ENCODE measurements around the gene PLCH2. TPM values are rescaled to one million over a fixed set of nuclear protein-coding genes. Genes with fewer than 3 reads are reported as not detected.

The PLCH2 gene
- total and polyA plus RNA-seq, 11 donors: 0.04 to 1.0 (median 0.35) TPM; not detected in 4

DNA sequence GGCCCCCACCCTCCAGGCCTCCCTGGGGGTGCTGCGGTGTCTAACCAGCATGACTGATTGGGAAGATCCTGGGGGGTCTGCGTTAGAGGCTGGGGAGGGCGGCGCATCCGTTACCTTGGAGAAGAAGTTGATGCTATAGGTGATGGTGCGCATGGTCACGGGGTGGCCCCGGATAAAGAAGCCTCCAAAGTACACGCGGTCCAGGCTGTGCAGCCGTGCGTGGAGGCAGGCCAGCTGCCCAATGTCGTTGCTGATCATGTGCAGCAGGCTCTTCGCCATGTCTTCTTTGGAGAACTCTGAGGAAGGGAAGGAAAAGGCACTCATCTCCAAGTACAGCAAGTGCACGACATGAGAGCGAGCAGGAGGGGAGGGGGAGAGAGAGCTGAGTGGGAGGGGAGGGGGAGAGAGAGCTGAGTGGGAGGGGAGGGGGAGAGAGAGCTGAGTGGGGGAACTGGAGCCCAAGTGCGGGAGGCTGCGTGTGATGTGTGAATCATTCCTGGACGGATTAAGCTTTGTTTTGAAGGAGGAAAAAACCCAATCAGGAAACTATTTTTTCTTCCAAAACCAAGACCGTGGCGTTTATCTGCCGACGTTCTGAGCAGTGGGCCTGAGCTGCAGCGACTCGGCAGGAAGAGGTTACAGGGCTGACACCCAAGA, 43.1 kb downstream of the PLCH2 start:
- no peak for TF ChIP-seq POLR2A (IDR thresholded peaks at IDR 0.05)
- TF ChIP-seq, protein P1, sequence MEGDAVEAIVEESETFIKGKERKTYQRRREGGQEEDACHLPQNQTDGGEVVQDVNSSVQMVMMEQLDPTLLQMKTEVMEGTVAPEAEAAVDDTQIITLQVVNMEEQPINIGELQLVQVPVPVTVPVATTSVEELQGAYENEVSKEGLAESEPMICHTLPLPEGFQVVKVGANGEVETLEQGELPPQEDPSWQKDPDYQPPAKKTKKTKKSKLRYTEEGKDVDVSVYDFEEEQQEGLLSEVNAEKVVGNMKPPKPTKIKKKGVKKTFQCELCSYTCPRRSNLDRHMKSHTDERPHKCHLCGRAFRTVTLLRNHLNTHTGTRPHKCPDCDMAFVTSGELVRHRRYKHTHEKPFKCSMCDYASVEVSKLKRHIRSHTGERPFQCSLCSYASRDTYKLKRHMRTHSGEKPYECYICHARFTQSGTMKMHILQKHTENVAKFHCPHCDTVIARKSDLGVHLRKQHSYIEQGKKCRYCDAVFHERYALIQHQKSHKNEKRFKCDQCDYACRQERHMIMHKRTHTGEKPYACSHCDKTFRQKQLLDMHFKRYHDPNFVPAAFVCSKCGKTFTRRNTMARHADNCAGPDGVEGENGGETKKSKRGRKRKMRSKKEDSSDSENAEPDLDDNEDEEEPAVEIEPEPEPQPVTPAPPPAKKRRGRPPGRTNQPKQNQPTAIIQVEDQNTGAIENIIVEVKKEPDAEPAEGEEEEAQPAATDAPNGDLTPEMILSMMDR (IDR thresholded peaks at IDR 0.05): no peak
- Histone ChIP-seq H3K27me3 (no peaks in the 10 kb centered on the region), H3K4me1 (peaks cover 2 to 19% (median 12%) of the 10 kb centered on the region in 12 donors), H3K36me3 (peaks cover 2 to 81% (median 70%) of the 10 kb centered on the region in 9 donors), H3K4me3 (no peak overlapping the region), H3K27ac (no peak overlapping the region), H3K9me3 (no peaks in the 10 kb centered on the region)
- no peak for ATAC-seq
- no peak for DNase-seq
- intact Hi-C loops (cut with DNase I): no loop called here
- 89% methylated on average over 25 of the region's 25 CpGs for WGBS, 4 donors

DNA sequence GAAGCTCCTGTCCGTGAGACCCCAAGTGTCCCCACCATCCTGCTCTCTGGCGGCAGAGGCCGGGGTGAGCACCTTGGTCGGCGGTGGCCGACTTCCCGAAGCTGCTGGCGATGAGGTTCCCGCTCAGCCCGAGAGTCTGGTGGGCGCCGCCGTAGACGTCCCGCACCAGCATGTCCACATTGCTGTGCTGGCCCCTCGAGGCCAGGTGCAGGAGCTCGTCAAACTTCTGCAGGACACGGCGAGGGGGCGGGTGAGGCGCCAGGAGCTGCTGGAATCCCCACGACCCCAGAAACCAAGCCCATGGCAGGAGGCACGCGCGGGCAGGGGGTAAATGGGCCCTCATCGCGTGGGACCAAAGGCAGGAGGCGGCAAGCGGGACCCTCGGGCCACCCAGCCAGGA, 43.6 kb downstream of the PLCH2 start:
- WGBS, 4 donors: 92 to 95% (median 94%) methylated on average over 23 to 30 of the region's 30 CpGs
- TF ChIP-seq POLR2A (IDR thresholded peaks at IDR 0.05): no peak
- TF ChIP-seq, protein P1 (IDR thresholded peaks at IDR 0.05): no peak
- peaks cover 2 to 78% (median 68%) of the 10 kb centered on the region in 9 donors for H3K36me3 ChIP-seq
- no peaks in the 10 kb centered on the region for H3K27me3 ChIP-seq
- peaks cover 8 to 25% (median 18%) of the 10 kb centered on the region in 12 donors for H3K4me1 ChIP-seq
- intact Hi-C loops (cut with DNase I): loop anchor here in 2 of 10 donors (10.0 kb wide), 1 partner anchor 325 kb away; the partner anchor contains the start of gene FAAP20 (in 2 of the 2)
- H3K4me3 ChIP-seq: no peak overlapping the region
- no peak for DNase-seq
- H3K27ac ChIP-seq: no peak overlapping the region
- ATAC-seq: no peak
- H3K9me3 ChIP-seq: no peaks in the 10 kb centered on the region

DNA sequence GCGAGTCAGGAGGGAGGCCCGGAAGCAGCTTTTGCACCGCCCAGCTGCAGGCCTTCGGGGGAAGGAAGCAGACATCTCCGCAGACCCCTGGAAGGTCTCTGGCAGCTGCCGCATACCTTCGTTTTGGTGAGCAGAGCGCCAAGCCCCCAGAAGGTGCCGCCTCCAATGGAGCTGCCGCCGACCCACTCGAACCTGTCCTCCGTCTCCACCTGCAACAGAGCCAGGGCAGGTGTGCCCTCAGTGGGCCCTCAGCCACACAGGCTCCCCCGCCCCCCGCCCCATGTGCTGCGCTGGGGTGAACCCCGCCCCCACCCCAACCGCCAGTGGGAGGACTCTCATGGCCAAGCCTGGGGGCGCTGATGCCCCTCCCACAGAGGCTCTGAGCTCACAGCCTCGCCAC, 44.1 kb downstream of the PLCH2 start:
- no peak for DNase-seq
- WGBS, 4 donors: 89 to 95% (median 94%) methylated on average over 10 to 20 of the region's 20 CpGs
- no peak for ATAC-seq
- H3K4me1 ChIP-seq: peaks cover 11 to 30% (median 23%) of the 10 kb centered on the region in 12 donors
- peaks cover 2 to 73% (median 63%) of the 10 kb centered on the region in 9 donors for H3K36me3 ChIP-seq
- intact Hi-C loops (cut with DNase I): loop anchor here in 2 of 10 donors (10.0 kb wide), 1 partner anchor 325 kb away; the partner anchor contains the start of gene FAAP20 (in 2 of the 2)
- H3K27ac ChIP-seq: no peak overlapping the region
- no peaks in the 10 kb centered on the region for H3K9me3 ChIP-seq
- H3K27me3 ChIP-seq: no peaks in the 10 kb centered on the region
- TF ChIP-seq, protein P1 (IDR thresholded peaks at IDR 0.05): no peak
- TF ChIP-seq POLR2A (IDR thresholded peaks at IDR 0.05): no peak
- no peak overlapping the region for H3K4me3 ChIP-seq

DNA sequence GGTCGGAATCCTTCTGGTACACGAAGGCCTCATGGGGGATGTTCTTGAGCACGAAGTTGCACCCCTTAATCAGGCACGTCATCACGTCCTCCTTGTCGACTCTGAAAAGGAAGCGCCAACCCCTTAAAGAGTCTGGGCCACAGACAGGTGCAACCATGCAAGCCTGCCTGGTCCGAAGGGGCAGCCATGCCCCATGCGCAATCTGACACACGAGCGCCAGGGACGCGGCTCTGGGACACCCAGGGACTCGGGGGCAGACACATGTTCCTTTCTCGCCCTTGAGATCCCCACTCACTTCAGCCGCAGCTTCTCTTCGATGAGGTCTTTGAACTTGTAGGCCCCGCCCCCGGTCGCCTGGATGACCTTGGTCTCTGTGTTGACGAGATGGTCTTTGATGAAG, 44.7 kb downstream of the PLCH2 start:
- ATAC-seq (no peak), DNase-seq (no peak)
- 72 to 87% (median 78%) methylated on average over 14 to 21 of the region's 21 CpGs for WGBS, 4 donors
- H3K27ac ChIP-seq: no peak overlapping the region
- H3K27me3 ChIP-seq: no peaks in the 10 kb centered on the region
- intact Hi-C loops (cut with DNase I): loop anchor here in 2 of 10 donors (10.0 kb wide), 1 partner anchor 326 kb away; the partner anchor contains the start of gene FAAP20 (in 2 of the 2)
- peaks cover 2 to 67% (median 57%) of the 10 kb centered on the region in 9 donors for H3K36me3 ChIP-seq
- TF ChIP-seq, protein P1 (IDR thresholded peaks at IDR 0.05): no peak
- no peak for TF ChIP-seq POLR2A (IDR thresholded peaks at IDR 0.05)
- no peak overlapping the region for H3K4me3 ChIP-seq
- H3K4me1 ChIP-seq: peaks cover 11 to 36% (median 28%) of the 10 kb centered on the region in 12 donors
- no peaks in the 10 kb centered on the region for H3K9me3 ChIP-seq
